ENCODE data around the gene CYP2F1.
"Not testable (repeated sequence)": the region's sequence is repeated elsewhere in the genome, so short reads cannot be mapped to it uniquely, and the experiment has no call there.

GRCh38 chr19:41122846-41123245 is 8.6 kb downstream of the CYP2F1 start:
- TF ChIP-seq, protein P1, sequence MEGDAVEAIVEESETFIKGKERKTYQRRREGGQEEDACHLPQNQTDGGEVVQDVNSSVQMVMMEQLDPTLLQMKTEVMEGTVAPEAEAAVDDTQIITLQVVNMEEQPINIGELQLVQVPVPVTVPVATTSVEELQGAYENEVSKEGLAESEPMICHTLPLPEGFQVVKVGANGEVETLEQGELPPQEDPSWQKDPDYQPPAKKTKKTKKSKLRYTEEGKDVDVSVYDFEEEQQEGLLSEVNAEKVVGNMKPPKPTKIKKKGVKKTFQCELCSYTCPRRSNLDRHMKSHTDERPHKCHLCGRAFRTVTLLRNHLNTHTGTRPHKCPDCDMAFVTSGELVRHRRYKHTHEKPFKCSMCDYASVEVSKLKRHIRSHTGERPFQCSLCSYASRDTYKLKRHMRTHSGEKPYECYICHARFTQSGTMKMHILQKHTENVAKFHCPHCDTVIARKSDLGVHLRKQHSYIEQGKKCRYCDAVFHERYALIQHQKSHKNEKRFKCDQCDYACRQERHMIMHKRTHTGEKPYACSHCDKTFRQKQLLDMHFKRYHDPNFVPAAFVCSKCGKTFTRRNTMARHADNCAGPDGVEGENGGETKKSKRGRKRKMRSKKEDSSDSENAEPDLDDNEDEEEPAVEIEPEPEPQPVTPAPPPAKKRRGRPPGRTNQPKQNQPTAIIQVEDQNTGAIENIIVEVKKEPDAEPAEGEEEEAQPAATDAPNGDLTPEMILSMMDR (IDR thresholded peaks at IDR 0.05), result not testable (repeated sequence)
- not testable (repeated sequence) for TF ChIP-seq POLR2A, POLR2AphosphoS5 (IDR thresholded peaks at IDR 0.05)

Data from breast epithelium (tissue), 3 donors.